ENCODE results near the gene HNRNPUL2. TPM values are rescaled to one million over a fixed set of nuclear protein-coding genes. Genes with fewer than 3 reads are reported as not detected.

Gene HNRNPUL2
- total RNA-seq, 1 donor from 2014 or later: 30.9 TPM

DNA sequence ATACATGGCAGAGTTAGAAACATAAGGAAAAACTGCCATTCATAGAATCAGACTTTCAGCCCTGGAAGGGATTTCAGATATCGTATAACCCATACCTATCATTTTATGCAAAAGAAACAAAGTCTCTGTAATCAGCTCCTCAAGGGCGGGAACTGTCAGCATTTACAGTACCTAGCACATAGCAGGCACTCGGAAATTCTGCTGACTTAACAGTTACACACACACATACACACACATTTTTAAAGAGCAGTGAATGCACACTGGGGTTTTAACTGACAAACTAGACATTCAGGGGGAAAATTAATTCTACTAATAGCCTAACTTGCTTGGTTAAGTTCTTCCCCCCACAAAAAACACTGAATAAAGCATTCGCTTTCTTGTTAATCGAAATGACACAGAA is 11.1 kb downstream of the HNRNPUL2 start:
- H3K4me3 Mint-ChIP-seq: no peak overlapping the region
- Histone ChIP-seq H3K79me2 (ENCODE audit: low read depth) (peaks cover 48% of the 10 kb centered on the region), H3F3A (ENCODE audit: low read depth) (peaks cover 79% of the 10 kb centered on the region), H3K4me2 (no peak overlapping the region), H2AFZ (replicated peaks) (no peak overlapping the region), H3K27ac (peak overlapping the region; percentile 53), H3K4me3 (no peak overlapping the region), H3K36me3 (peaks cover 31% of the 10 kb centered on the region), H3K9me3 (ENCODE audit: low read depth) (no peaks in the 10 kb centered on the region), H4K20me1 (ENCODE audit: low read depth) (peaks cover 11% of the 10 kb centered on the region), H3K9ac (no peak overlapping the region), H3K4me1 (no peaks in the 10 kb centered on the region), H3K27me3 (no peaks in the 10 kb centered on the region)
- TF ChIP-seq EZH2 (IDR thresholded peaks at IDR 0.05) (no peak), EZH2phosphoT487 (IDR thresholded peaks at IDR 0.05) (no peak)
- TF ChIP-seq, protein P1, sequence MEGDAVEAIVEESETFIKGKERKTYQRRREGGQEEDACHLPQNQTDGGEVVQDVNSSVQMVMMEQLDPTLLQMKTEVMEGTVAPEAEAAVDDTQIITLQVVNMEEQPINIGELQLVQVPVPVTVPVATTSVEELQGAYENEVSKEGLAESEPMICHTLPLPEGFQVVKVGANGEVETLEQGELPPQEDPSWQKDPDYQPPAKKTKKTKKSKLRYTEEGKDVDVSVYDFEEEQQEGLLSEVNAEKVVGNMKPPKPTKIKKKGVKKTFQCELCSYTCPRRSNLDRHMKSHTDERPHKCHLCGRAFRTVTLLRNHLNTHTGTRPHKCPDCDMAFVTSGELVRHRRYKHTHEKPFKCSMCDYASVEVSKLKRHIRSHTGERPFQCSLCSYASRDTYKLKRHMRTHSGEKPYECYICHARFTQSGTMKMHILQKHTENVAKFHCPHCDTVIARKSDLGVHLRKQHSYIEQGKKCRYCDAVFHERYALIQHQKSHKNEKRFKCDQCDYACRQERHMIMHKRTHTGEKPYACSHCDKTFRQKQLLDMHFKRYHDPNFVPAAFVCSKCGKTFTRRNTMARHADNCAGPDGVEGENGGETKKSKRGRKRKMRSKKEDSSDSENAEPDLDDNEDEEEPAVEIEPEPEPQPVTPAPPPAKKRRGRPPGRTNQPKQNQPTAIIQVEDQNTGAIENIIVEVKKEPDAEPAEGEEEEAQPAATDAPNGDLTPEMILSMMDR (IDR thresholded peaks at IDR 0.05): no peak
- H3K27ac Mint-ChIP-seq: no peak overlapping the region
- H3K9me3 Mint-ChIP-seq: no peaks in the 10 kb centered on the region
- peaks cover 61% of the 10 kb centered on the region for H3K36me3 Mint-ChIP-seq
- no peak for DNase-seq (ENCODE audit: low spot score)
- H3K4me1 Mint-ChIP-seq: no peaks in the 10 kb centered on the region
- peaks cover 2% of the 10 kb centered on the region for H3K27me3 Mint-ChIP-seq (ENCODE audit: insufficient read depth, low read depth)

DNA sequence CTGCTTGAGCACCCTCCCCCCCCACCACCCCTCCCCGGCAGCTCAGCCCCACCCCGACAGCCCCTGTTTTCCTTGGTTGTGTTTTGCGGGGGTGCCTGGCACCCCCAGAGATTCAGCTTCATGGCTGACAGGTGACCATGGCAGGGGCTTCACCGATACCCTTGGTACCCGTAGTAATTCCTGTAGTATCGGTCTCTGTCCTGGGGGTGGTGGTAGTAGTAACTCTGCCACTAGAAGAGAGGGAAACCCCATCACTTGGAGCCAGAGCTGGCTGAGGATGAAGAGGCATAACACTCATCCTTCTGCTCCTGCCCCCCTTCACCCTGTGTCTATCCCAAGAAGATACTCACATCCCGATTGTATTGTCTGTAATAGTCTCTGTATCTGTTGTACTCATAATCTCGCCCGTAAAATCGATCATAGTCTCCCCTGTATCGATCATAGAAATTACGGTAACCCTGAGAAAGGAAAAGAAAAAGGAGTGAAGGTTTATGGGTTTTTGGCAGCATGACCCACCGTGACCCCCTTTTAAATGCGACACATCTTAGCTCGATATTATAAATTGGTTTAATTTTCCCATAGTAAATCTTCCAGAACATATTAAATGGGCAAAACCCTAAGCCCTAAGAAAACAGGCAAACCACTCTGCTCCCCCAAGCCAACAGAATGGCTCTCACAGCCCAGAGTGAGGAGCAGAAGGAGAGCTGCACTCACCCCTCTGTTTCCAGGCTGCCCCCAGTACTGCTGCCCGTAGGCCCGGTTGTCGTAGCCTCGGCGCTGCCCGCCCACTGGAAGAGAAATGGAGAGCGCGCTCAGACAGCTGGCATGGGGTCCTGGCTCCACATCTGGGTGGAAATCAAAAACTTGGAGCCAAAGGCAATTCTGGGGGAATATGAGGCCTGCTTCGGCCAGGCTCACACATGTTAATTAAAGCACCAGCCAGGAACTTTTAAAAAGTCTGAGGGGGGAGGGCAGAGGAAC is 11.8 kb downstream of the HNRNPUL2 start:
- Histone ChIP-seq H3K36me3 (peaks cover 26% of the 10 kb centered on the region), H3K27me3 (no peaks in the 10 kb centered on the region), H3K4me3 (no peak overlapping the region), H3K9ac (no peak overlapping the region), H3K9me3 (ENCODE audit: low read depth) (no peaks in the 10 kb centered on the region), H3K27ac (peak overlapping the region; percentile 37), H2AFZ (replicated peaks) (no peak overlapping the region), H3K79me2 (ENCODE audit: low read depth) (peaks cover 42% of the 10 kb centered on the region), H4K20me1 (ENCODE audit: low read depth) (peaks cover 11% of the 10 kb centered on the region), H3F3A (ENCODE audit: low read depth) (peaks cover 83% of the 10 kb centered on the region), H3K4me1 (no peaks in the 10 kb centered on the region), H3K4me2 (no peak overlapping the region)
- H3K4me1 Mint-ChIP-seq: peaks cover 2% of the 10 kb centered on the region
- peaks cover 2% of the 10 kb centered on the region for H3K27me3 Mint-ChIP-seq (ENCODE audit: insufficient read depth, low read depth)
- TF ChIP-seq EZH2 (IDR thresholded peaks at IDR 0.05) (no peak), EZH2phosphoT487 (IDR thresholded peaks at IDR 0.05) (no peak)
- TF ChIP-seq, protein P1 (IDR thresholded peaks at IDR 0.05): no peak
- H3K4me3 Mint-ChIP-seq: no peak overlapping the region
- peaks cover 61% of the 10 kb centered on the region for H3K36me3 Mint-ChIP-seq
- no peaks in the 10 kb centered on the region for H3K9me3 Mint-ChIP-seq
- no peak for DNase-seq (ENCODE audit: low spot score)
- no peak overlapping the region for H3K27ac Mint-ChIP-seq

DNA sequence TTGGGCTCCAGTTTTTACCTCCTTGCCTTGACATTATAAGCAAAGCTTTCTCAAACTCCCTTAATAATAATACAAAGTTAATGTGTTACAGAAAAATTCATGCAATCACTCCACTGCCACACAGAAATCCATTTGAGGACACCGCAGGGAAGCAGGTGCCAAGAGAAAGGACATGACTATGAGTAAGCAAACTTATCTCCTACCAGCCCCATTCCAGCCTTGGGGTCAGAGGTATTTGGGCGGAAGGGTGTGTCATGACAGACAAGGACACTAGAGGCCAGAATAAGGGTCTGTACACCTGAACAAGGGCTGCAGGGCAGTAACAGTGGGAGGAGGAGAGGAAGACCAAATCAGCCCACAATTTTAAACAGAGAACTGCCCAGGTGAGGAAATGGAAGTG is 13.9 kb downstream of the HNRNPUL2 start:
- Histone ChIP-seq H3K4me3 (no peak overlapping the region), H3K9ac (no peak overlapping the region), H3F3A (ENCODE audit: low read depth) (peaks cover 88% of the 10 kb centered on the region), H3K36me3 (peaks cover 17% of the 10 kb centered on the region), H3K27me3 (no peaks in the 10 kb centered on the region), H2AFZ (replicated peaks) (no peak overlapping the region), H3K4me2 (no peak overlapping the region), H3K4me1 (peaks cover 8% of the 10 kb centered on the region), H3K79me2 (ENCODE audit: low read depth) (peaks cover 23% of the 10 kb centered on the region), H3K27ac (no peak overlapping the region), H4K20me1 (ENCODE audit: low read depth) (peaks cover 7% of the 10 kb centered on the region), H3K9me3 (ENCODE audit: low read depth) (no peaks in the 10 kb centered on the region)
- no peaks in the 10 kb centered on the region for H3K9me3 Mint-ChIP-seq
- H3K4me3 Mint-ChIP-seq: peak overlapping the region; percentile 41
- no peak for DNase-seq (ENCODE audit: low spot score)
- peaks cover 8% of the 10 kb centered on the region for H3K27me3 Mint-ChIP-seq (ENCODE audit: insufficient read depth, low read depth)
- TF ChIP-seq EZH2 (IDR thresholded peaks at IDR 0.05) (no peak), EZH2phosphoT487 (IDR thresholded peaks at IDR 0.05) (no peak)
- TF ChIP-seq, protein P1 (IDR thresholded peaks at IDR 0.05): no peak
- peak overlapping the region; percentile 24 for H3K27ac Mint-ChIP-seq
- peaks cover 21% of the 10 kb centered on the region for H3K4me1 Mint-ChIP-seq
- H3K36me3 Mint-ChIP-seq: peaks cover 52% of the 10 kb centered on the region

All from neural progenitor cell (in vitro differentiated cells).